H1 (cell line): Measurements from ENCODE around the gene CRBN. TPM values are rescaled to one million over a fixed set of nuclear protein-coding genes. Genes with fewer than 3 reads are reported as not detected.

Source experiments
- BCL11A ChIP-seq, 2 experiments: IDR thresholded peaks; one replicate each; pipeline ENCODE4 v1.6.1; 2011; ENCODE audit warnings: low read depth in 2 of 2, low read length in 2 of 2, mild to moderate bottlenecking in 2 of 2
- PHF8 ChIP-seq: fragments of 200-600 bp; sonication (generic); conservative IDR thresholded peaks from 2 replicates; pipeline ENCODE4 v1.7.1; 2012; ENCODE audit warnings: low read depth, mild to moderate bottlenecking, inconsistent platforms, low read length, moderate library complexity
- POLR2AphosphoS5 ChIP-seq: IDR thresholded peaks from 2 replicates; pipeline ENCODE4 v1.6.1; 2011; ENCODE audit warnings: low read depth, low read length
- RAD21 ChIP-seq, 2 experiments: IDR thresholded peaks in 1 of 2; conservative IDR thresholded peaks in 1 of 2; 2 replicates each; pipeline ENCODE4 v1.6.1; 2011; ENCODE audit warnings: low read depth in 2 of 2, low read length in 2 of 2, improper control_type of control experiment in 1 of 2, inconsistent platforms in 1 of 2, mild to moderate bottlenecking in 1 of 2, moderate library complexity in 1 of 2
- TAF1 ChIP-seq: IDR thresholded peaks from 2 replicates; pipeline ENCODE4 v1.6.1; 2011; ENCODE audit warnings: mild to moderate bottlenecking, low read depth, low read length
- YY1 ChIP-seq: IDR thresholded peaks from 2 replicates; pipeline ENCODE4 v1.6.1; 2011; ENCODE audit warnings: low read depth, mild to moderate bottlenecking, low read length
- polyA plus RNA-seq, 7 experiments: library from polyadenylated mRNA; depleted of rRNA in 3 of 7; stranded (reverse) in 5 of 7; unstranded in 2 of 7; fragments of >200 nt in 5 of 7; fragments of 200-250 nt in 2 of 7; gene quantifications; 1 replicate in 5 of 7; 2 replicates in 1 of 7; 4 replicates in 1 of 7; pipeline versions ENCODE4 v1.2.1 to v1.2.3, GENCODE V29; 2011 to 2013; ENCODE audit warnings: missing spikeins in 2 of 7, mixed read lengths in 2 of 7
- total RNA-seq: library from RNA; stranded (reverse); fragmentation: NEBNext Ultra II Directional; extraction: Animal tissue kit (Norgen Biotek cat#: 25700); gene quantifications from 2 replicates; pipeline ENCODE4 v1.2.1, GENCODE V29; 2021

CRBN gene
- total and polyA plus RNA-seq, 2 of the 8 experiments (the other 6 are each of a cell fraction or from before 2014, with no cell fraction given): 13.4 to 30.3 TPM

DNA sequence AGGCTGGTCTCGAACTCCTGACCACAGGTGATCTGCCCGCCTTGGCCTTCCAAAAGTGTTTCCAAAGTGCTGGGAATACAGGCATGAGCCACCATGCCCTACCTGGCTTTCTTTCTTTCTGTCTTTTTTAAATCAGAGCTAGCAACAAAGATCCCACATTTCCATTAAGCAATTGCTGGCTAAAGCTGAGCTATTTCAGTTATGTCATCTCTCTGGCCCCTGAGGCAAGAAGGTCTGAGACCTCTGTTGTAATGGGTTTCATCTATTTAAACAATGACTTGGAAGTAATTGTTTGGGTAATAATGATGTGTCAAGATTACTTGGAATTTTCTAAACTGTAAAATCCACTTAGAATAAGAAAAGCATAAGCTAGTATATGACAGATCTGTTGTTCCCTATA, 30.2 kb upstream of the CRBN start (continued):
- no peak for TF ChIP-seq POLR2AphosphoS5
- TF ChIP-seq YY1: no peak
- no peak for TF ChIP-seq PHF8
- TF ChIP-seq TAF1: no peak
- no peak for TF ChIP-seq BCL11A (IDR thresholded peaks at IDR 0.05; ENCODE audit: low read depth in 2 of 2, low read length in 2 of 2)
- no peak for TF ChIP-seq RAD21 (IDR thresholded peaks at IDR 0.05 in 1 of 2, conservative IDR thresholded peaks at IDR 0.05 in 1 of 2; ENCODE audit: low read depth in 2 of 2, low read length in 2 of 2)
- TF ChIP-seq, all 59 proteins: peak for 0
